ENCODE data around the gene MAPRE3. TPM values are rescaled to one million over a fixed set of nuclear protein-coding genes. Genes with fewer than 3 reads are reported as not detected.

Gene MAPRE3
- polyA plus RNA-seq, 1 experiment = 15.3 TPM

- CTCF ChIA-PET = interaction anchor here (0.6 to 2.8 kb wide), 6 partner anchors 10 to 326 kb away, joined by 3 to 9 read pairs (median 3); partner anchors contain the start of genes EMILIN1 and KHK
- TF ChIP-seq CTCF (IDR thresholded peaks at IDR 0.05; ENCODE audit: insufficient read depth, low read depth, low read length) = no peak
- Histone ChIP-seq H3K27me3 (ENCODE audit: control insufficient read depth, insufficient read depth, low read length) (no peaks in the 10 kb centered on the region), H3K36me3 (ENCODE audit: control insufficient read depth, insufficient read depth, low read length) (peaks cover 56% of the 10 kb centered on the region), H3K4me3 (ENCODE audit: low read depth, low read length) (no peak overlapping the region)
- POLR2A ChIA-PET = no interaction called here
- DNase-seq (ENCODE audit: low read depth) = no peak
Measured at GRCh38 chr2:27040282-27040681, 69.8 kb downstream of the MAPRE3 start.

- H3K36me3 ChIP-seq (ENCODE audit: control insufficient read depth, insufficient read depth, low read length) = peaks cover 43% of the 10 kb centered on the region
- DNase-seq (ENCODE audit: low read depth) = no peak
- CTCF ChIA-PET = interaction anchor here (0.6 to 2.8 kb wide), 3 partner anchors 9 to 80 kb away, joined by 3 to 7 read pairs (median 7); partner anchors contain the start of gene AGBL5
- no peak for TF ChIP-seq CTCF (IDR thresholded peaks at IDR 0.05; ENCODE audit: insufficient read depth, low read depth, low read length)
- POLR2A ChIA-PET = no interaction called here
- no peaks in the 10 kb centered on the region for H3K27me3 ChIP-seq (ENCODE audit: control insufficient read depth, insufficient read depth, low read length)
- H3K4me3 ChIP-seq (ENCODE audit: low read depth, low read length) = no peak overlapping the region
Measured at GRCh38 chr2:27041752-27042151, 71.3 kb downstream of the MAPRE3 start.

- H3K4me3 ChIP-seq (ENCODE audit: low read depth, low read length) = no peak overlapping the region
- DNase-seq (ENCODE audit: low read depth) = no peak
- TF ChIP-seq CTCF (IDR thresholded peaks at IDR 0.05; ENCODE audit: insufficient read depth, low read depth, low read length) = no peak
- POLR2A ChIA-PET = interaction anchor here (0.6 kb wide), 1 partner anchor 359 kb away, joined by 3 read pairs; no protein-coding TSS in a partner anchor
- peaks cover 39% of the 10 kb centered on the region for H3K36me3 ChIP-seq (ENCODE audit: control insufficient read depth, insufficient read depth, low read length)
- no peaks in the 10 kb centered on the region for H3K27me3 ChIP-seq (ENCODE audit: control insufficient read depth, insufficient read depth, low read length)
- CTCF ChIA-PET = interaction anchor here (0.9 to 2.8 kb wide), 4 partner anchors 9 to 41 kb away, joined by 3 to 11 read pairs (median 7); partner anchors contain the start of gene AGBL5
Measured at GRCh38 chr2:27042159-27042661, 71.8 kb downstream of the MAPRE3 start.

GRCh38 chr2:27042985-27043634, 72.7 kb downstream of the MAPRE3 start:
- POLR2A ChIA-PET = interaction anchor here (0.6 kb wide), 1 partner anchor 358 kb away, joined by 3 read pairs; no protein-coding TSS in a partner anchor
- TF ChIP-seq CTCF (IDR thresholded peaks at IDR 0.05; ENCODE audit: insufficient read depth, low read depth, low read length) = no peak
- H3K4me3 ChIP-seq (ENCODE audit: low read depth, low read length) = no peak overlapping the region
- H3K27me3 ChIP-seq (ENCODE audit: control insufficient read depth, insufficient read depth, low read length) = no peaks in the 10 kb centered on the region
- DNase-seq (ENCODE audit: low read depth) = no peak
- H3K36me3 ChIP-seq (ENCODE audit: control insufficient read depth, insufficient read depth, low read length) = peaks cover 31% of the 10 kb centered on the region
- CTCF ChIA-PET = interaction anchor here (0.9 to 2.8 kb wide), 4 partner anchors 8 to 40 kb away, joined by 3 to 11 read pairs (median 7); partner anchors contain the start of gene AGBL5
